ENCODE results near the gene LSP1.
A peak's percentile ranks its signal among the peaks of the same experiment; 100 is the strongest.
"Not testable (repeated sequence)": the region's sequence is repeated elsewhere in the genome, so short reads cannot be mapped to it uniquely, and the experiment has no call there.

The LSP1 gene

DNA sequence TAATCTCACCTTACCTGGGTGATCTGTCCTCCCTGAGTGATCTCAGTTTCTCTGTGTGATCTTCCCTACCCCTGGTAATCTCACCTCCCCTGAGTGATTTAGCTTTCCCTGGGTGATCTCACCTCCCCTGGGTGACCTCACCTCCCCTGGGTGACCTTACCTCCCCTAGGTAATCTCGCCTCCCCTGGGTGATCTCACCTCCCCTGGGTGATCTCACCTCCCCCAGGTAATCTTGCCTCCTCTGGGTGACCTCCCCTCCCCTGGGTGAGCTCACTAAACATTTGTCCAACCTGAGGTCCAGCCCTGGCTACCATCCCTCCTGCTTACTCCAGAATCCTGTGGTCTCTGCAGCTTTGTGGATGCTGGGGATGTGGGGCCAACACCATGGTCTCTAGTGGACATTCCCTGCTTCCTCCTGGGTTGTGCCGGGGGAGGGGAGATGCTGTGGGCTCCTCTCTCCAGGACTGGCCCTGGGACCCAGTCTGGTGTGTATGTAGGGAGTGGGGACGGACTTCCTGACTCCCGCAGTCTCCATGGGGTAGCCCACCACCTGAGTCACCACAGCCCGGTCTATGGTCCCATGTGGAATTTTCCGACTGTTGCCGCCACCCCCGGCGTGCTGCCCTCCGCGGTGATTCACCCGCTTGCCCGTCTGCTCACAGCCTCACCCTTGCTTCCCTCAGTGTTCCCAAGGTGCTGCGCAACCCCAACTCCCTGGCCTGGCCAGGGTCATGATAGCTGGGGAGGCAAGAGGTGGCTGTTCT lies 9.9 kb downstream of the LSP1 start:
- DNase-seq (ENCODE audit: low read depth in 2 of 2): no peak

DNA sequence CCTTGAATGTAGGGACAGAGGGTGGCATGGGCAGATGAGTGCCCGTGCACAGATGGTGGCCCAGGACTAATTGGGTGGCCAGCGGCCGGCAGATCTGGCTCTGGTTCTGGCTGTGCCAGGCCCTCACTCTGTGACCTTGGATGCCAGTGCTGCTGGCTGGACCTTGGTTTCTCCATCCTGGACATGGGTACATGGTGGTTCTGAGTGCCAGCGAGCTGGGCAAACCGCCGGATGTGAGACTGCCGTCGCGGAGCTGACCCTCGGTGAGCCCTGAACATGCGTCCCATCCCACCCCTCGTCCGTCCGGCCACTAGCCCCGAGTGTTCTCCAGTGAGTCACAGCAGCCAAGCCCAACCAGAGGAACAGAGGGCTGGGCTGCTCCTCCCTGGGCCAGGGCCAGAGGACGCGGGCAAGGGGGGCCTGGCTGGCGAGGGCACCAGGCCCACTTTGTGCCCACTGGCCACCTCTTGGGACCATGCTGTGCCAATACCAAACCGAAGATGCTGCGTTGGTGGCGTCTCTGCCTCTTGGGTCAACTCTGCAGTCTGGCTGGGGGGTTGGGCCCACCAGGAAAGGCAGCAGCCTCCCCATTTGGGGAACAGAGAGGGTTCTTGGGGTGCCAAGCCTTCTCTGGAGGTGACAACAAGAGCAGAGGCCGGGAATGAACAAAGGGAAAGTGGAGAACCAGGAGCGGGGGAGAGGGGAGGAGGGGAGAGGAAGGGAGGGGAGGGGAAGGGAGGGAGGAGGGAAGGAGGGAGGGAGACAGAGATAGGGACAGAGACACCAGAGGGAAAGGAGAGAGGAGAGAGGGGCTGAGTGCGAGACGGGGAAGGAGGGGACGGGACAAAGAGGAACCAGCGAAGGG lies 10.7 kb downstream of the LSP1 start:
- no peak for DNase-seq (ENCODE audit: low read depth in 2 of 2)

DNA sequence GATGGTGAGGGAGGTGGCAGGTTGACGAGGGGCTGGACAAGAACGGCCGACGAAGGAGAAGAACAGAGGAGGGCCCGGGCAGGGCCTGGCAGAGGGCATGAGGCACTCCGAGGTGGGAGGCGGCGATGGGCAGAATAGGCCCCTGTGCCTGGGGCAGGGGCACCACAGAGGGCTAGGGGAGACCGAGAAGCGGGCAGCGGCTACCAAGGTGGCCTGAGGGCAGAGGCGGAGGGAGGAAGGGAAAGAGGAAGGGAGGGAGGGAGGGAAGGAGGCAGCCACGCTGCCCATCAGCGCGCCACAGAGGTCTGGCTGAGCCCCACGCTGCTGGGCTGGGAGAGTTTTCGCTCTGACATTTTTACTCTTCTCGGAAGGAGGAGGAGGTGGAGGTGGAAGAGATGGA lies 11.3 kb downstream of the LSP1 start:
- DNase-seq (ENCODE audit: low read depth in 2 of 2): no peak

DNA sequence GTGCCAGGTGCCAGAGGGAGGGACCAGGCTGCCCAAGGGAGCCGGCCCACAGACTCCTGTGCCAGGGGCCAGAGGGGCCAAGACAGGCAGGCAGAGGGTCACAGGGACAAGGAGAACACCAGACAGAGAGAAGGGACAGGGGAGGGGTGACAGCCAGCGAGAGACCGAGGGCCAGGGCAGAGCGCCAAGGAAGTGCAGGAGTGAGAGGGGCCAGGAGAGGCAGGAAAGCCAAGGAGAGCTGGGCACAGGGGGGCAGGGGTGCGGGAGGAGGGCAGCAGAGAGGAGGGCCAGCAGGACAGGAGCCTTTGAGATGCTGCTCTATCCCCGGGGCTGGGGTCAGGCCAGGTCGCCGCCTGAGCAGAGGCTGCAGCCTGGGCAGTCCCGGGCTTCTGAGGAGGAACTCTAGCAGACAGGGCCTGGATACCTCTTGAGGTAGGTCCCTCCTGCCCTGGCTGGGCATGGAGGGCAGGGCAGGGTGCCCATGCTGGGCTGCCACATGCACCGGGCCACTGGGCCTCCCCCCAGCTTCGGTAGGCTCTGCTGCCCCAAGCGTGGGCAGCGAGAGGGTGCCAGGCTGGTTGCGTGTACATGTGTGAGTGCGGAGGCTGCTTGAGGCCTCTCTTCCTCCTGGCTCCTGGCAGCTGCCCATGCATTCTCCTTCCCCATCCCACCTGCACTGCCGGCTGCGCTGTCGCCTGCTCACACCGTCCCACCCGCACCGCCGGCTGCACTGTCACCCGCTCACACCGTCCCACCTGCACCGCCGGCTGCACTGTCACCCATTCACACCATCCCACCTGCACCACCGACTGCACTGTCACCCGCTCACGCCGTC lies 12.2 kb downstream of the LSP1 start:
- DNase-seq (ENCODE audit: low read depth in 2 of 2): no peak

DNA sequence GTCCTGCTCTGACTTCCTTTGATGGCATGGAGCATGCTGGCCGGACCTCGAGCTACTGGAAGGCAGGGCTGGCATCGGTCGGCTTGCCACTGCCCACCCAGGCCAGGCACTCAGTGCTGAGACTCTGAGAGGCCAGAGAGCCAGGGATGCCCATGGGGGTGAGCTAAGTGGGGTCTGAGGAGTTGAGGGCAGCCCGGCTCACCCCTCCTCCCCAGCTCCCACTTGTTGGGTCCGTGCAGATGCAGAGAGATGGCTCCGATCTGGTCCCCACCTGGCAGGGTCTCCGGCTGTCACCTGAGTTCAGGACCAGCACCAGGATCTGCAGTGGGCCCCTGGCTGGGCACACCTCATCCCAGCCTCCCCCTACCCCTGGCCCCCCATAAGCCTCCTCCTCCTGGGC lies 13.3 kb downstream of the LSP1 start:
- DNase-seq (ENCODE audit: low read depth in 2 of 2): no peak

DNA sequence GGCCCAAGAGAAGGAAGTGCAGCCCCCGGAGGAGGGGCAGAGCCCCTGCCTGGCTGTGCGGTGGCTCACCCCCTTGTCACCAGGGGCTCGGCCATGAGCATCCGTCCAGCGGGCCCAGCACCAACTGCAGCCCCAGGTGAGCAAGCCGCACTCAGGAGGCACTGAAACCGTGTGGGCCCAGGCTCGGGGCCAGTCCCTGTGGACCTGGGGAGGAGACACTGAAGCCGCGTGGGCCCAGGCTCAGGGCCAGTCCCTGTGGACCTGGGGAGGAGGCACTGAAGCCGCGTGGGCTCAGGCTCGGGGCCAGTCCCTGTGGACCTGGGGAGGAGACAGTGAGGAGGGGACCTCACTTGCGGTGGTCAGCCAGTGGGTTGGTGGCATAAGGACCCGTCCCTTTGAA lies 13.9 kb downstream of the LSP1 start:
- no peak for DNase-seq (ENCODE audit: low read depth in 2 of 2)

DNA sequence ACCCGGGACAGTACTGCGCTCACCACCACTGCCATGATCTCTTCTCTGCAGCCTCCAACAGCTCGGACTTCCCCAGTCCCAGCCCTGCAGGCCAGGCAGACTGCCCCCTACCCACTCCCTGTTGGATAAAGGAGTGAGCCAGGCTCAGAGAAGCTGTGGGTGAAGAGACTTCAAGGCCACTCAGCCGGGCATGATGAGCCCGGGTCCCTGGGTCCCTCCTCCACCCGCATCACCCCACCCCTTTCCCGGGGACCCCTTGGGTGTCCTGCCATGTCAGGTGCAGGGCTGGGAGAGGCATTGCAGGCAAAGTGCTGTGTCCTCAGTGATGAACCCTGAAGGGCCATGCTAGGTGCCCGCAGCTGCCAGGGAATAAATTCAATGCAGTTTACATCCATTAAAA lies 14.5 kb downstream of the LSP1 start:
- no peak for DNase-seq (ENCODE audit: low read depth in 2 of 2)

DNA sequence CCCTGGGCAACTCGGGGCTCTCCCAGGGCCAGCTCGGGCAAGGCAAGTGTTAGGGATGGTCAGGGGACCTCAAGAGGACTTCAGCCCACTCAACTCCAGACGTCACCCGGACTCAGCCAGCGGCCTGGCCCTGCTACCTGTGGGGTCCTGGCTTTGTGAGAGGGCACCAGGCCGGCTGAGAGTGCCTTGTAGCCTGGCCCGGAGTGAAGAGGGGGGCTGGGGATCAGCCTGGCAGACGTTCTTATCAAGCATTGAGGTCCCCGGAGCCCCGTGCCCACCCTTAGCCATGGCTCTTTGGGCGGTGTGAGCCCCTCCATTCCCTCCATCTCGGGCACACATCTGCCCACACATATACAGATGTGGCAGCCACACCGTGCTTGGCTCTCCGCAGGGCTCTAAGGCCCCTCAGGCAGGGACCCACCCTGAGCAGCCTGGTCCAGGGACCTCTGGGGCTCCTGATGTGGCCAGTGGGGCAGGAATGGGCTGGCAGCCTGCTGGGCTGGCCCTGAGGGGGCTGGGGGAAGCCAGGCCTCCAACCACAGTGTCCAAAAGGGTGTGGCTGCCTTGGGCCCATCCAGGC lies 15.3 kb downstream of the LSP1 start:
- DNase-seq (ENCODE audit: low read depth in 2 of 2): no peak

DNA sequence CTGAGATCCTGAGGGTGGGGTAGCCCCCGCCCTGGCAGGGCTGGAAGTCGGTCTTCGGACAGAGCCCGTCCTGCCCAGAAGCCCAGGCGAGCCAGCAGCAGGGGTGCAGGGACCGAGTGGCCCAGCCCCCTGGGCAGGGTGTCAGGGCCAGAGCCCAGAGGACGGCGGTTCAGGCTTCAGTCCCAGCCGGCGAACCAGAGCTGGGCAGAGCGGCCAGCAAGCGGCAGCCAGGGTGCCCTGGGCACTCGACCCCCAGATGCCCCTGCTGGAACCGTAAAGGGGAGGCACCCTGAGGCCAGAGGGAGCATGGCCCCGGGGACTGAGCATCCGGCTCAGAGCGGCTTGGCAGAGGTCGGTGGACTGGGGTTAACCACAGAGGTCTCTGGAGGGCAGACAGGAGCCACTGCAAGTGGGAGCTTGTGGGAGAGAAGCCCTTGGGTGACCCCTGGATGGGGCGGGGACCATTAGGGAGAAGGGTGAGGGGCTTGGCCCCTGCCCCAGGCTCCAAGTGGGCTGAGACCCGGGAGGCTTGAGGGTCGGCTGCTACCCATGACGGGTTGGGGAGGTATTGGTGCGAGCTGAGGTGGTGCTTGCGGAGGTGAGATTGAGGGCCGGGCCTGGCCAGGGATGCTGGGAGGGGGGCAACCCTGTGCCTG lies 15.9 kb downstream of the LSP1 start:
- DNase-seq (ENCODE audit: low read depth in 2 of 2): no peak

DNA sequence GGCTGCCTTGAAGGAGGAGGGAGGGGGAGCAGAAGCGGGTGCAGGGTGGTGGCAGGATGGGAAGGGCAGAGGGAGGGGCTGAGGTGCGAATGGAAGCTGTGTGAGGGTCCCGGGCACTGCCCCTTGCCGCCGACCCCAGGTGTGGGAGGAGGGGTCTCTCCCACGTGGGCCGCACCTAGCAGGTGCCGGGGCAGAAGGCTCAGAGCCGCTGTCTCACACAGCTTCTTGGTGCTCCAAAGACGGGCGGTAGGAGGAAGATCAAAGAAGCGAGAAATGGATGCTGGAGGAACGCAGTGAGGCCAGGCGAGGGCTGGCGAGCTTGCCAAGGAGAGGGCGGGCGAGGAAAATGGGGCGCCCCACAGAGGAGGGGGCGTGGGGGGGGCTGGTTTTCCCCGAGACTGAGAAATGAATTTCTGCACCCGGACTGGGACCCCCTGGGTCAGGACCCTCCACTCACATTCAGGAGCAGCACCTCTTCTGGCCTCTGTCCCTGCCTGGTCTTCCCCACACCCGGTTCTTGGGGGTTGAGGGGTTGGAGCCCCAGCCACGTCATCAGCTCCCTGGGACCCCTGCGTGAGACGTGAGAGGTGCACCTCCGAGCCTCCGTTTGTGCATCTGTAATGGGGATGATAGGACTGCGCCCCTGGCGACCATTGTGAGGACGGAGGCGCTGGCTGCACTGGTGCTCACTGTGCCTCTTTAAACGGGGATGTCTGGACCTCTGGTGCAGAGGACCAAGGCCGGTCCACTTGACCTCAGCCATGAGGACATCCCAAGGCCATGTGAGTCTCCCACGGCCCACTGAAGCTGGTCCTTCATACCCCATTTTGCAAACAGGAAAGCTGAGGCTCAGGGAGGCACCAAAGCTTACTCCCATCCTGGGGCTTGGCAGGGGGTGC lies 16.8 kb downstream of the LSP1 start:
- no peak for DNase-seq (ENCODE audit: low read depth in 2 of 2)

DNA sequence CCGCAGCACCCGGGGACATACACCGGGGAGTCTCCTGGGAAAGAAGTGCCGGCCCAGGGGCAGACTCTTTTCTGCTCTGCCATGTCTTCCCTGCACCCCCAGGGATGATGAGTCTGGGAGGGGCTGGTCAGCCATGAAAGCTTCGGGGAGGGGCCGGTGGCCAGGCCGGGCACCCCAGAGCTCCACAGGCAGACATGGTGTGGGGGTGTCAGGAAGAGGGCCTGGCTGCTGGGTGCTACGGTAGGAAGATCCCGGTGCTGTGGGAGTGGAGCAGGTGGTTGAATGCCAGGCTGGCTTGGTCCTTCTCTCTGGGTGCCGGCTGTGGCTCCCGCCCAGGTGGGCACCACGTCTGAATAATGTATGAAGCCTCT lies 17.4 kb downstream of the LSP1 start:
- DNase-seq (ENCODE audit: low read depth in 2 of 2): no peak

DNA sequence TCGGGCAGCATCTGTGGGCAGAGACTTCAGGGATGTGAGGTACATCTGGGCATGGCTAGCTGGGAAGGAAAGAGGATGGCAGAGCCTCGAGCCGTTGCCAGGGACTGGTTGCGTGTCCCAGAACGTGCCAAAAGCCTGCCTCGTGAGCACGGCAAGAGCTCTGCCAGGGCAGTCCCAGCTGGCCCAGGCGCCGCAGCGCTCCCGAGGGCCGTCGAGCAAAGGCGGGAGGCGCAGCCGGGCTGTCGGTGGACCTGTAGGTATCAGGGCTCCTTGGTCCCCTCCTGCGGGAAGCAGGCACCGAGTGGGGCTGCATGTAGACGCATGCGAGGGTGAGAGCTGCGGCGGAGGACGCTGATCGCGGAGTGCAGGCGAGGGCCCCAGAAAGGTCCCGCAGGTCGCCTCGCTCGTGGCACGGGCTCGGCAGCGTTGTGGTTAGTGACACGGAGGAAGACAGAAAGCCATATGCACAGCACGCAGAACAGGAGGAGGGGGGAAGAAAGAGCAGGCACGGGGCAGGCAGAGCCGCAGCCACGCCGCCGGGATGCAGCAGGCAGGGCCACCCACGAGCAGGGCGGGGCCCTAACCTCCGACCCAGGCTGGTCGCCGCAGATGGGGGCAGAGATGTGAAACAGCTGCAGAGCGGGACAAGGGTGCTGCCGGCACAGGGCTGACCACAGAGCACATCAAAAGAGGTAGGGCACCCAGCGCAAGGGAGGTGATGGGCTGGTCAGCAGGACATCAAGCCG lies 18.0 kb downstream of the LSP1 start:
- peak in 1 of 2 donors; percentile 49 for DNase-seq (ENCODE audit: low read depth in 2 of 2)

DNA sequence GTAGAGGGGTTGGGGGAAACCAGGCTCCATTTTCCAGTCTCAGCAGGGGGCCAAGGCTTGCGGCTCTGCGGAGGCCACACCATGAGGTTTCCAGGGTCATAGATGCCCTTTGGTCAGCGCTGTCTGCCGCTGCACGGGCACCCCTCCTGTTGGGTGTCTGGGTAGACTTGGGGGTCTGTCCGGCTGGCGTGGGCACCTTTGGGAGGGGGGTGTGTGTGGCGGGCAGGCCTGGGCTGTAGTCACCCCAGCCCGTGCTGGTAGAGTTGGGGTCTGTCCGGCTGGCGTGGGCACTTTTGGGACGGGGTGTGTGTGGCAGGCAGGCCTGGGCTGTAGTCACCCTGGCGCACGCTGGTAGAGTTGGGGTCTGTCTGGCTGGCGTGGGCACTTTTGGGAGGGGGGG lies 18.6 kb downstream of the LSP1 start:
- DNase-seq (ENCODE audit: low read depth in 2 of 2): no peak

DNA sequence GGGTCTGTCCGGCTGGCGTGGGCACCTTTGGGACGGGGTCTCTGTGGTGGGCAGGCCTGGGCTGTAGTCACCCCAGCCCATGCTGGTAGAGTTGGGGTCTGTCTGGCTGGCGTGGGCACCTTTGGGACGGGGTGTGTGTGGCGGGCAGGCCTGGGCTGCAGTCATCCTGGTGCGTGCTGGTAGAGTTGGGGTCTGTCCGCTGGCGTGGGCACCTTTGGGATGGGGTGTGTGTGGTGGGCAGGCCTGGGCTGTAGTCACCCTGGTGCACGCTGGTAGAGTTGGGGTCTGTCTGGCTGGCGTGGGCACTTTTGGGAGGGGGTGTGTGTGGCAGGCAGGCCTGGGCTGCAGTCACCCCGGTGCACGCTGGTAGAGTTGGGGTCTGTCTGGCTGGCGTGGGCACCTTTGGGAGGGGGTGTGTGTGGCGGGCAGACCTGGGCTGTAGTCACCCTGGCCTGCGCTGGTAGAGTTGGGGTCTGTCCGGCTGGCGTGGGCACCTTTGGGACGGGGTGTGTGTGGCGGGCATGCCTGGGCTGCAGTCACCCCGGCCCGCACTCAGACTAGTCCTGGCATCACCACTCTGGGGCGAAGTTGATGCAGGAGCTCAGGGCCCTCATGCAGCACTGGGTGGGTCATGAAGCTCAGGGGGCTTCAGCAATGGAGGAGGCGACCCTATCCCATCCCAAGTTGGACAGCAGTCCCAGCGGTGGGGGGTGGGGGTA lies 19.5 kb downstream of the LSP1 start:
- DNase-seq (ENCODE audit: low read depth in 2 of 2): no peak

DNA sequence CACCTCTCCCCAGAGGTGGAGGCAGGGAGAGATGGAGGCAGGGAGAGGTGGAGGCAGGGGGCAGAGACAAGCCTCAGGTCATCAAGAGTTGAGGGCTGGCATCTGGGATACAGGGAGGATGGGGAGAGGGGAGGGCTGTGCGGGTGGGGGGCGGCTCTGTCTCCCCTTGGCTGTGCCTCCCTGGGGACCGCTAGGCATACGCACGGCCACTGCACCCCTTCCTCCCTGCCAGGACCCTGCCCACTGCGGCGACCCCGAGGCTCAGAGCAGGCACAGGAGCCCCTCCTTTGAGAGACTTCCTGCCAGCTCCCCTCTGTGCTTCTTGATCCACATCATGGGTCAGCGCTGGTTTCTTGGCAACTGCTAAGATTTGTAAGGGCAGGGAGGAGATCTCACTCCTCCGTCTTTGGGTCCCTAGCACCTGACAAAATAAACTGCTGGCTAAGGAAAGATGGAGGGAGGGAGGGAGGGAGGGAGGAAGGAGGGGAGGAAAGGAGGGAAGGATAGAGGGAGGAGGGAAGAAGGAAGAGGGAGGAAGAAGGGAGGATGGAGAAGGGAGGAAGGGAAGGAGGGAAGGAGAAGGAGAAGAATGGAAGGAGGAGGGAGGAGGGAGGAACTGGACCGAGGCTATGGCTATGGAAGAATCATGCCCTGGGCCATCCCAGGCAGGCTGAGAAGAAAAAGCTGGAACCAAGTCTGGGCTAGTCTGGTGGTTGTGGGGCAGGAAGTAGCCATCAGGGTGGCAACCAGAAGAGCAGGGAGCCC lies 20.3 kb downstream of the LSP1 start:
- DNase-seq (ENCODE audit: low read depth in 2 of 2): no peak

DNA sequence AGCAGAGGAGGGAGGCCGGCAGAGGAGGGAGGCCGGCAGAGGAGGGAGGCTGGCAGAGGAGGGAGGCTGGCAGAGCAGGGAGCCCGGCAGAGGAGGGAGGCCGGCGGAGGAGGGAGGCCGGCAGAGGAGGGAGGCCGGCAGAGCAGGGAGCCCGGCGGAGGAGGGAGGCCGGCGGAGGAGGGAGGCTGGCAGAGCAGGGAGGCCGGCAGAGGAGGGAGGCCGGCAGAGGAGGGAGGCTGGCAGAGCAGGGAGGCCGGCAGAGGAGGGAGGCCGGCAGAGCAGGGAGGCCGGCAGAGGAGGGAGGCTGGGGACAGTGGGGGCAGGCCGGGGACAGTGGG lies 20.9 kb downstream of the LSP1 start:
- not testable (repeated sequence) for DNase-seq (ENCODE audit: low read depth in 2 of 2)

DNA sequence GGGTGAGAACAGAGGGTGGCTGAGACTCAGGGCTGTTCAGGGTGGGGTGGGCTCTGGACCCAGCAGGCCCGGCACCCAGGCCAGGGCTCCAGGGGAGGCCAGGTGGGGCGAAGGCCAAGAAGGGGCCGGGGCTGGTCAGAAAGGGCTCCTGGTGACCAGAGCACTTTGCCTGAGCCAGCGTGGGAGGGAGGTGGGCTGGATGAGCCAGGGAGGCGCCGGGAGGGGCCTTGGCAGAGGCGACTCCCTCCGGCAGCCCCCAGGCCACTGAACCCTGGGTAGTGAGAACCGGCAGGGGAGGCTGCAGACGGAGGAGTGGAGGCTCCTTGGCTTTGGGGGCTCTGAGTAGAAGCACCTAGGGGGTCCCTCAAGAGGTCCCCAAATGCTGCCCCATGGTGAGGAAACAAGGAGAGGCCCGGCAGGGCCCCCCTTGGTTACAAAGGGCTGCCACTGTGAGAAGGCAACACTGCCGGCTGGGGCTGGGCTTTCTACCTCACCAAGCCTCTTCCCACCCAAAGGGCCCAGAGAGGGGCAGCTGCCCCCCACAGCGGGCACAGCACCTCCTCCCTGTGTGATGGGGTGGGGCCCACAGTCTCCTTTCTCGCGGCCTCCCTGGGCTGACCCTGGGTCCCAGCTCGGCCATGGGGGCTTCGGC lies 21.7 kb downstream of the LSP1 start:
- DNase-seq (ENCODE audit: low read depth in 2 of 2): not testable (repeated sequence)

Measured in stimulated activated CD8-positive, alpha-beta memory T cell treated with anti-CD3 and anti-CD28 coated beads, Interleukin-7, amount 100 ng/mL, for 4 hours (primary cell).